NB4 (cell line): Measurements from ENCODE around the gene APOBR.

Experiments
- DNase-seq: peaks from one replicate; pipeline ENCODE4 v3.0.0; 2010; ENCODE audit warnings: low read depth
- H3K4me3 ChIP-seq: one replicate; pipeline ENCODE4 v1.5.1; 2011; ENCODE audit warnings: mild to moderate bottlenecking, low read depth, low read length, moderate library complexity
- MYC ChIP-seq: IDR thresholded peaks from 2 replicates; pipeline ENCODE4 v1.6.1; 2011; ENCODE audit warnings: low read depth, low read length
- POLR2A ChIP-seq: IDR thresholded peaks from 2 replicates; pipeline ENCODE4 v1.6.1; 2011; ENCODE audit warnings: mild to moderate bottlenecking; ENCODE audit not compliant: insufficient read length; ENCODE audit errors: extremely low read depth
- TF ChIP-seq, protein P1 (sequence below): IDR thresholded peaks from one replicate; pipeline ENCODE4 v1.5.1; 2012; ENCODE audit warnings: low read depth, low read length
- TF ChIP-seq, protein P2 (sequence below): IDR thresholded peaks from 2 replicates; pipeline ENCODE4 v1.6.1; 2011; ENCODE audit warnings: low read depth, low read length

The APOBR gene

DNA sequence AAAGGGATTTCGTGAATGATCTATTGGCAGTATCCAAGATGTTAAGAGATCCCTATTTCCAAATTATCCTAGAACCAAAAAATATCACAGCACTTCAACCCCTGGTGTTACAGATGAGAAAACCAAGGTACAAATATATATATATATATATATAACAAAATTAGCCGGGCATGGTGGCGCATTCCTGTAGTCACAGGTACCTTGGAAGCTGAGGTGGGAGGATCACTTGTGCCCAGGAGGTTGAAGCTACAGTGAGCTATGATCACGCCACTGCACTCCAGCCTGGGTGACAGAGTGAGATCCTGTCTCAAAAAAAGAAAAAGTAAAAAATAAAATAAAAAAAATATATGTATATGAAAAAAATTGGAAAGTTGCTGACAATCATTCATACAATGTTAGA, 1.9 kb upstream of the APOBR start:
- peak overlapping the region; percentile 82 for H3K4me3 ChIP-seq
- no peak for DNase-seq
- TF ChIP-seq, protein P1, sequence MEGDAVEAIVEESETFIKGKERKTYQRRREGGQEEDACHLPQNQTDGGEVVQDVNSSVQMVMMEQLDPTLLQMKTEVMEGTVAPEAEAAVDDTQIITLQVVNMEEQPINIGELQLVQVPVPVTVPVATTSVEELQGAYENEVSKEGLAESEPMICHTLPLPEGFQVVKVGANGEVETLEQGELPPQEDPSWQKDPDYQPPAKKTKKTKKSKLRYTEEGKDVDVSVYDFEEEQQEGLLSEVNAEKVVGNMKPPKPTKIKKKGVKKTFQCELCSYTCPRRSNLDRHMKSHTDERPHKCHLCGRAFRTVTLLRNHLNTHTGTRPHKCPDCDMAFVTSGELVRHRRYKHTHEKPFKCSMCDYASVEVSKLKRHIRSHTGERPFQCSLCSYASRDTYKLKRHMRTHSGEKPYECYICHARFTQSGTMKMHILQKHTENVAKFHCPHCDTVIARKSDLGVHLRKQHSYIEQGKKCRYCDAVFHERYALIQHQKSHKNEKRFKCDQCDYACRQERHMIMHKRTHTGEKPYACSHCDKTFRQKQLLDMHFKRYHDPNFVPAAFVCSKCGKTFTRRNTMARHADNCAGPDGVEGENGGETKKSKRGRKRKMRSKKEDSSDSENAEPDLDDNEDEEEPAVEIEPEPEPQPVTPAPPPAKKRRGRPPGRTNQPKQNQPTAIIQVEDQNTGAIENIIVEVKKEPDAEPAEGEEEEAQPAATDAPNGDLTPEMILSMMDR = no peak
- TF ChIP-seq MYC (no peak), POLR2A (no peak)
- TF ChIP-seq, protein P2, sequence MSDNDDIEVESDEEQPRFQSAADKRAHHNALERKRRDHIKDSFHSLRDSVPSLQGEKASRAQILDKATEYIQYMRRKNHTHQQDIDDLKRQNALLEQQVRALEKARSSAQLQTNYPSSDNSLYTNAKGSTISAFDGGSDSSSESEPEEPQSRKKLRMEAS = no peak

DNA sequence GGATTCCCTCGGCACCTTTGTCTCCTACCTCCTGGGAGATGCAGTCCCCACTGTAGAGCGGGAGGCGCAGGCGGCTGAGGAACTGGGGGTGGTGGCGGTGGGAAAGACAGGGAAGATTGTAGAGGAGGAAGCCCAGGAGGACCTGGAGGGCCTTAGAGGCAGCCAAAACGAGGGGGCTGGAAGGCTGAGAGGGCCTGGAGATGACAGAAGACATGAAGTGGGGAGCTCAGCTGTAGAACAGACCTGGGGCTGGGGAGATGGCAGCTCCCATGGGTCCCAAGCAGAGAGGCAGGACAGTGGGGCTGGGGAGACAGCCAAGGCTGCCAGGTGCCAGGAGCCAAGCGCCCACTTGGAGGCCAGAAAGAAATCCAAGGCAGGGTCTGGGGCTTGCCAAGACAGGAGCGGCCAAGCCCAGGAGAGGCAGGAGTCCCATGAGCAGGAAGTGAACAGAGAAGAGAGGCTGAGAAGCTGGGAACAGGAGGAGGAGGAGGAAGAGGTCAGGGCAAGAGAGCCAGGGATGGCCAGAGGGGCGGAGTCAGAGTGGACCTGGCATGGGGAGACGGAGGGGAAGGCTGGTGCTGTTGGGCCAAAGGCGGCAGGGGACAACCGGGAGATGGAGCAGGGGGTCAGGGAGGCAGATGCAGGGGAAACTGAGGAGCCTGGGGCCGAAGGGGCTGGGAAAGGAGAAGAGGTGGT, 803 bp downstream of the APOBR start:
- DNase-seq = peak; percentile 32
- TF ChIP-seq POLR2A (no peak), MYC (no peak)
- TF ChIP-seq, protein P2 = no peak
- TF ChIP-seq, protein P1 = no peak
- H3K4me3 ChIP-seq = peak overlapping the region; percentile 64

DNA sequence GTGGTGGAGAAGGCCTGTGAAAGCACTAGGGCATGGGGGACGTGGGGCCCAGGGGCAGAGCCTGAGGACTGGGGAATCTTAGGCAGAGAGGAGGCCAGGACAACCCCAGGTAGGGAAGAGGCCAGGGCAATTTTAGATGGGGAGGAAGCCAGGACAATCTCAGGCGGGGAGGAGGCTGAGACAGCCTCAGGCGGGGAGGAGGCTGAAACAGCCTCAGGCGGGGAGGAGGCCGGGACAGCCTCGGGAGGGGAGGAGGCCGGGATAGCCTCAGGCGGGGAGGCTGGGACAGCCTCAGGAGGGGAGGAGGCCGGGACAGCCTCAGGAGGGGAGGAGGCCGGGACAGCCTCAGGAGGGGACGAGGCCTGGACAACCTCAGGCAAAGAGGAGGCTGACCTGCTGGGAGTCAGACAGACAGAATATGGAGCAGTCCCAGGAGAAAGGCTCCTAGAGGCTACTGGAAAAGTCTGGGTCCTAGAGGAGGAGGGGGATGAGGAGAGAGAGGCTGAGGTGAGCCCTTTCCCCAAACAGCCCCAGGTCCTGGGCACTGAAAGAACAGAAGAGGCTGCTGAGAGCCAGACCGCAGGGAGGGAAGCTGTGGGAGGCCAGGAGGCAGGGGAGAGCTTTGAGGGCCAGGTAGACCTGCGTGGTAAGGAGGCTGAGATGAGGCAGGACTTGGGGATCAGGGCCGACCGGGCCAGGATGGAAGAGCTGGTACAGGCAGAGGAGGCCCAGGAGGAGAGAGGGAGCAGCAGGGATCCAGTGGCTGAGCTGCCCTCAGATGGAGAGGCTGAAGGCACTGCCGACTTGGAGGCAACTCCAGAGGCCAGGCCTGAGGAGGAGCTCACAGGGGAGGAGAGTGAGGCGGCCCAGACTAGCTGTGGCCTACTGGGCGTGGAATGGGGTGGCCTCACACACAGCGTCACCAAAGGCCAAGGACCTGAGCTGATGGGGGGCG, 1.6 kb downstream of the APOBR start:
- TF ChIP-seq, protein P2 = no peak
- no peak for TF ChIP-seq MYC
- no peak for DNase-seq

DNA sequence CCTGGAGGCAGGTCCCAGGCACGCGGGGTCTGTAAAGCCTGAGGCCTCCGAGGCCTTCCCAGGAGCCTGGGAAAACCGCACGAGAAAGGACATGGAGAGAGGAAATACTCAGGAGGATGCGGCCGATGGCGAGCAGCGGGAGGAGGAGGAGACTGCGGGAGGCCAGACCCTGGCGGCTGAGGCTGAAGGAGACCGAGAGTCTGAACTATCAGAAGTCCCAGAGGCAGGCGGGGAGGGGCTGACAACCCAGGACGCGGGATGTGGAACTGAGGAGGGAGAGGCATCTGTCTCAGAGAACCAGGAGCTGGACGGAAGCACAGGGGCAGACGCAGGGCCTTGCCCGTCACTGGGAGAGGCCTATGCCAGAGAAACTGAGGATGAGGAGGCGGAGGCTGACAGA, 2.4 kb downstream of the APOBR start:
- TF ChIP-seq, protein P1 = no peak
- TF ChIP-seq POLR2A = no peak
- TF ChIP-seq, protein P2 = no peak
- no peak for TF ChIP-seq MYC
- no peak for DNase-seq
- no peak overlapping the region for H3K4me3 ChIP-seq

More for the DNA sequence above, 1.6 kb downstream of the APOBR start:
- H3K4me3 ChIP-seq = peak overlapping the region; percentile 64

DNA sequence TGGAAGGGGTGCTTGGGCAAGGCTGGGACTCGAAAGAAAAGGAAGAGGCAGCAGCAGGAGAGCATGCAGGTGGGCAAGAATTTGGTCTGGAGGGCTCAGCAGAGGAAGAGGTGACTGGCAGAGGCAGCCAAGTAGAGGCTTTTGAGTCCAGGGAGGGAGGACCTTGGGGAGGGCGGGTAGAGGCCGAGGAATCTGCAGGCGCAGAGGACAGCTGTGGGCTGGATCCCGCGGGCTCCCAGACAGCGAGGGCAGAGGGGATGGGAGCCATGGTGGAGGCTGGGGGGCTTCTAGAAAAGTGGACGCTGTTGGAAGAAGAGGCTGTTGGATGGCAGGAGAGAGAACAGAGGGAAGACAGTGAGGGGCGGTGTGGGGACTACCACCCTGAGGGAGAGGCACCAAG, 2.9 kb downstream of the APOBR start:
- DNase-seq = no peak
- TF ChIP-seq POLR2A (no peak), MYC (no peak)
- TF ChIP-seq, protein P1 = no peak
- TF ChIP-seq, protein P2 = no peak
- no peak overlapping the region for H3K4me3 ChIP-seq
